DOHH2 (cell line): ENCODE measurements around the gene BHLHE40.

Experiments
- EZH2phosphoT487 ChIP-seq: fragments of 200-600 bp; sonication (generic); IDR thresholded peaks from 2 replicates; pipeline ENCODE4 v1.6.1; 2017; ENCODE audit warnings: borderline replicate concordance, mild to moderate bottlenecking, antibody characterized with exemption, low read length, moderate library complexity, mixed read lengths
- TF ChIP-seq, protein P1 (sequence below): fragments of 200-600 bp; sonication (generic); IDR thresholded peaks from one replicate; pipeline ENCODE4 v1.5.1; 2014; ENCODE audit warnings: antibody characterized with exemption, mild to moderate bottlenecking, low read depth, low read length; ENCODE audit not compliant: poor library complexity, severe bottlenecking

GRCh38 chr3:4954256-4955000 lies 24.8 kb upstream of the BHLHE40 start:
- TF ChIP-seq, protein P1, sequence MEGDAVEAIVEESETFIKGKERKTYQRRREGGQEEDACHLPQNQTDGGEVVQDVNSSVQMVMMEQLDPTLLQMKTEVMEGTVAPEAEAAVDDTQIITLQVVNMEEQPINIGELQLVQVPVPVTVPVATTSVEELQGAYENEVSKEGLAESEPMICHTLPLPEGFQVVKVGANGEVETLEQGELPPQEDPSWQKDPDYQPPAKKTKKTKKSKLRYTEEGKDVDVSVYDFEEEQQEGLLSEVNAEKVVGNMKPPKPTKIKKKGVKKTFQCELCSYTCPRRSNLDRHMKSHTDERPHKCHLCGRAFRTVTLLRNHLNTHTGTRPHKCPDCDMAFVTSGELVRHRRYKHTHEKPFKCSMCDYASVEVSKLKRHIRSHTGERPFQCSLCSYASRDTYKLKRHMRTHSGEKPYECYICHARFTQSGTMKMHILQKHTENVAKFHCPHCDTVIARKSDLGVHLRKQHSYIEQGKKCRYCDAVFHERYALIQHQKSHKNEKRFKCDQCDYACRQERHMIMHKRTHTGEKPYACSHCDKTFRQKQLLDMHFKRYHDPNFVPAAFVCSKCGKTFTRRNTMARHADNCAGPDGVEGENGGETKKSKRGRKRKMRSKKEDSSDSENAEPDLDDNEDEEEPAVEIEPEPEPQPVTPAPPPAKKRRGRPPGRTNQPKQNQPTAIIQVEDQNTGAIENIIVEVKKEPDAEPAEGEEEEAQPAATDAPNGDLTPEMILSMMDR, result no peak
- TF ChIP-seq EZH2phosphoT487, result no peak
